ENCODE measurements around the gene INPP5A.

- TF ChIP-seq POLR2AphosphoS5 (IDR thresholded peaks at IDR 0.05; ENCODE audit: low read length) (no peak), FOXK2 (IDR thresholded peaks at IDR 0.05) (no peak), YY1 (IDR thresholded peaks at IDR 0.05; ENCODE audit: low read depth, low read length) (no peak), BRCA1 (IDR thresholded peaks at IDR 0.05; ENCODE audit: low read depth, low read length) (no peak), ZNF274 (IDR thresholded peaks at IDR 0.05; ENCODE audit: insufficient read depth, insufficient read length) (no peak), CTCF (IDR thresholded peaks at IDR 0.05 in 2 of 3, conservative IDR thresholded peaks at IDR 0.05 in 1 of 3; ENCODE audit: control insufficient read depth in 2 of 3, extremely low read depth in 1 of 3, insufficient read depth in 1 of 3, low read depth in 3 of 3, low read length in 3 of 3) (no peak), TARDBP (IDR thresholded peaks at IDR 0.05; ENCODE audit: borderline replicate concordance) (no peak)
Observed at GRCh38 chr10:132492323-132493025, 45.1 kb upstream of the INPP5A start.

Data from GM12878 (cell line).